HCT116 (cell line): Measurements from ENCODE around the gene TARS1. TPM values are rescaled to one million over a fixed set of nuclear protein-coding genes. Genes with fewer than 3 reads are reported as not detected.
A peak's percentile ranks its signal among the peaks of the same experiment; 100 is the strongest.

Experiments
- ATAC-seq: fragments of 200-7000 bp; cut with Tn5 transposase; 2 replicates; pipeline ENCODE4 v1.9.1; 2020; ENCODE audit warnings: mild to moderate bottlenecking, moderate library complexity
- BruUV-seq: library from RNA; stranded (reverse); fragments of 400-500 nt; replicated peaks from 2 replicates; lab custom pipeline; 2021; lab: Mats Ljungman, UMichigan
- CTCF ChIA-PET: fragments of 300-600 bp; sonication (Branson Sonifier 250); formaldehyde crosslinking; loops from one replicate; lab custom pipeline; 2021; ENCODE audit warnings: antibody characterized with exemption; lab: Charles Lee
- POLR2A ChIA-PET: fragments of 300-600, 350-600 bp; sonication (Branson Sonifier 250); formaldehyde crosslinking; loops from one replicate; lab custom pipeline; 2021; ENCODE audit warnings: antibody characterized with exemption; lab: Charles Lee
- RAD21 ChIA-PET, 2 experiments: fragments of 300-600 bp; sonication (Branson Sonifier 250); formaldehyde crosslinking; loops; one replicate each; lab custom pipeline; 2023; ENCODE audit warnings: low total read pairs in 2 of 2; ENCODE audit not compliant: uncharacterized antibody in 2 of 2, unreplicated experiment in 2 of 2, low non-redundant PET in 1 of 2; lab: Charles Lee
- DNase-seq: peaks from one replicate; pipeline ENCODE4 v3.0.0-alpha.2; 2010; ENCODE audit warnings: low read depth, low spot score
- H2AFZ ChIP-seq: fragments of 200-600 bp; shearing (Covaris generic), sonication (generic); 2 replicates; pipeline ENCODE4 v1.6.1; 2017; ENCODE audit warnings: low read depth, mixed run types, mixed read lengths, antibody characterized with exemption, low read length; ENCODE audit not compliant: poor library complexity, severe bottlenecking
- H3K27ac ChIP-seq: 2 replicates; pipeline ENCODE4 v1.5.1; 2012; ENCODE audit warnings: low read depth, low read length
- H3K27me3 ChIP-seq: fragments of 200-600 bp; sonication (generic); 2 replicates; pipeline ENCODE4 v1.6.1; 2016; ENCODE audit warnings: mixed run types, low read length, mixed read lengths; ENCODE audit not compliant: insufficient read depth
- H3K36me3 ChIP-seq, 2 experiments: fragments of 200-500 bp in 1 of 2; fragments of 200-600 bp in 1 of 2; sonication (Bioruptor generic) in 1 of 2; sonication (generic) in 1 of 2; 2 replicates each; pipeline versions ENCODE4 v1.5.1 to v1.6.1; 2014 to 2016; ENCODE audit warnings: low read length in 2 of 2, inconsistent platforms in 1 of 2, mixed read lengths in 1 of 2, mixed run types in 1 of 2; ENCODE audit not compliant: insufficient read depth in 2 of 2, control insufficient read depth in 1 of 2
- H3K4me1 ChIP-seq, 2 experiments: fragments of 200-600 bp in 1 of 2; sonication (generic) in 1 of 2; 2 replicates each; pipeline versions ENCODE4 v1.5.1 to v1.6.1; 2012 to 2017; ENCODE audit warnings: low read length in 2 of 2, inconsistent platforms in 1 of 2, mild to moderate bottlenecking in 1 of 2, mixed read lengths in 1 of 2, mixed run types in 1 of 2, moderate library complexity in 1 of 2; ENCODE audit not compliant: insufficient read depth in 2 of 2, control insufficient read depth in 1 of 2
- H3K4me2 ChIP-seq: fragments of 200-600 bp; sonication (generic); 2 replicates; pipeline ENCODE4 v1.6.1; 2017; ENCODE audit warnings: mixed run types, low read length, mixed read lengths
- H3K4me3 ChIP-seq, 2 experiments: fragments of 200-600 bp in 1 of 2; sonication (generic) in 1 of 2; replicated peaks in 1 of 2; 2 replicates each; pipeline ENCODE4 v1.5.1; 2011 to 2016; ENCODE audit warnings: low read length in 2 of 2, control low read depth in 1 of 2, low read depth in 1 of 2, mild to moderate bottlenecking in 1 of 2, mixed read lengths in 1 of 2, mixed run types in 1 of 2
- H3K79me2 ChIP-seq: fragments of 200-600 bp; sonication (generic); 2 replicates; pipeline ENCODE4 v1.6.1; 2017; ENCODE audit warnings: mild to moderate bottlenecking, mixed run types, low read length, moderate library complexity, mixed read lengths; ENCODE audit not compliant: insufficient read depth
- H3K9ac ChIP-seq: fragments of 200-600 bp; sonication (generic); 2 replicates; pipeline ENCODE4 v1.6.1; 2016; ENCODE audit warnings: low read length, mixed read lengths
- H3K9me2 ChIP-seq: fragments of 200-600 bp; sonication (generic), shearing (Covaris generic); 2 replicates; pipeline ENCODE4 v1.6.1; 2017; ENCODE audit warnings: mixed run types, mild to moderate bottlenecking, moderate library complexity; ENCODE audit not compliant: insufficient read depth
- H3K9me3 ChIP-seq, 2 experiments: fragments of 200-500 bp in 1 of 2; fragments of 200-600 bp in 1 of 2; sonication (Bioruptor generic) in 1 of 2; sonication (generic) in 1 of 2; 2 replicates each; pipeline ENCODE4 v1.6.1; 2014 to 2017; ENCODE audit warnings: low read length in 2 of 2, mixed read lengths in 2 of 2, inconsistent platforms in 1 of 2, low read depth in 1 of 2, mild to moderate bottlenecking in 1 of 2, mixed run types in 1 of 2, moderate library complexity in 1 of 2; ENCODE audit not compliant: control insufficient read depth in 1 of 2, insufficient read depth in 1 of 2
- H4K20me1 ChIP-seq: fragments of 200-600 bp; sonication (generic), shearing (Covaris generic); 2 replicates; pipeline ENCODE4 v1.6.1; 2017; ENCODE audit warnings: mixed run types, mild to moderate bottlenecking, moderate library complexity; ENCODE audit not compliant: insufficient read depth
- CBX3 ChIP-seq: IDR thresholded peaks from 2 replicates; pipeline ENCODE4 v1.6.1; 2012; ENCODE audit warnings: low read depth
- CEBPB ChIP-seq: IDR thresholded peaks from 2 replicates; pipeline ENCODE4 v1.6.1; 2012; ENCODE audit warnings: low read depth
- CTCF ChIP-seq, 3 experiments: fragments of 200-600 bp in 1 of 3; sonication (generic) in 1 of 3; IDR thresholded peaks in 2 of 3; conservative IDR thresholded peaks in 1 of 3; 2 replicates each; pipeline ENCODE4 v1.5.1; 2012 to 2017; ENCODE audit warnings: low read depth in 2 of 3, low read length in 2 of 3, antibody characterized with exemption in 1 of 3, borderline replicate concordance in 1 of 3, control low read depth in 1 of 3, mild to moderate bottlenecking in 1 of 3, mixed read lengths in 1 of 3, mixed run types in 1 of 3, moderate library complexity in 1 of 3; ENCODE audit not compliant: insufficient read depth in 1 of 3
- EGR1 ChIP-seq: IDR thresholded peaks from 2 replicates; pipeline ENCODE4 v1.6.1; 2012; ENCODE audit warnings: low read depth
- ELF1 ChIP-seq: IDR thresholded peaks from 2 replicates; pipeline ENCODE4 v1.6.1; 2012; ENCODE audit warnings: low read depth, borderline replicate concordance
- EZH2 ChIP-seq: fragments of 200-600 bp; sonication (generic); IDR thresholded peaks from 2 replicates; pipeline ENCODE4 v1.6.1; 2017; ENCODE audit warnings: antibody characterized with exemption, mixed run types
- EZH2phosphoT487 ChIP-seq: fragments of 200-600 bp; IDR thresholded peaks from 2 replicates; pipeline ENCODE4 v1.6.1; 2018; ENCODE audit warnings: antibody characterized with exemption, borderline replicate concordance
- FOSL1 ChIP-seq: IDR thresholded peaks from 2 replicates; pipeline ENCODE4 v1.6.1; 2012; ENCODE audit warnings: low read depth
- JUND ChIP-seq: IDR thresholded peaks from 2 replicates; pipeline ENCODE4 v1.6.1; 2012
- MAX ChIP-seq: IDR thresholded peaks from 2 replicates; pipeline ENCODE4 v1.6.1; 2012
- POLR2A ChIP-seq: IDR thresholded peaks from 2 replicates; pipeline ENCODE4 v1.7.0; 2011; ENCODE audit warnings: borderline replicate concordance; ENCODE audit not compliant: insufficient read depth, insufficient read length; ENCODE audit errors: extremely low read depth
- POLR2AphosphoS5 ChIP-seq: IDR thresholded peaks from 2 replicates; pipeline ENCODE4 v1.6.1; 2011; ENCODE audit warnings: mild to moderate bottlenecking, low read depth, low read length, moderate library complexity
- RAD21 ChIP-seq: IDR thresholded peaks from 2 replicates; pipeline ENCODE4 v1.6.1; 2012; ENCODE audit warnings: low read depth, mild to moderate bottlenecking
- REST ChIP-seq: IDR thresholded peaks from 2 replicates; pipeline ENCODE4 v1.6.1; 2012; ENCODE audit warnings: low read depth
- SP1 ChIP-seq: IDR thresholded peaks from 2 replicates; pipeline ENCODE4 v1.6.1; 2012; ENCODE audit warnings: low read depth
- SRF ChIP-seq: IDR thresholded peaks from 2 replicates; pipeline ENCODE4 v1.6.1; 2012; ENCODE audit warnings: low read depth
- TCF7L2 ChIP-seq: IDR thresholded peaks from 2 replicates; pipeline ENCODE4 v1.7.0; 2011; ENCODE audit warnings: borderline replicate concordance, inconsistent platforms; ENCODE audit not compliant: insufficient read depth, insufficient read length; ENCODE audit errors: extremely low read depth
- ZBTB33 ChIP-seq: IDR thresholded peaks from 2 replicates; pipeline ENCODE4 v1.6.1; 2011; ENCODE audit warnings: mild to moderate bottlenecking, low read length, moderate library complexity; ENCODE audit not compliant: insufficient replicate concordance; ENCODE audit errors: extremely low read depth
- ZFX ChIP-seq: fragments of 450-650 bp; IDR thresholded peaks from 2 replicates; pipeline ENCODE4 v1.6.1; 2017
- ZNF274 ChIP-seq: fragments of 200-500 bp; sonication (Bioruptor generic); IDR thresholded peaks from 2 replicates; pipeline ENCODE4 v1.6.1; 2014; ENCODE audit warnings: mild to moderate bottlenecking, low read depth, low read length, inconsistent platforms
- intact Hi-C: fragments of 100-400 bp; cut with micrococcal nuclease; formaldehyde crosslinking; loops from 2 replicates; pipeline ENCODE4 v1.10.0; 2022
- total RNA-seq: library from RNA; stranded (reverse); gene quantifications from one replicate; pipeline ENCODE4 v1.2.1, GENCODE V29; 2021; ENCODE audit not compliant: unreplicated experiment

TARS1 gene
- total RNA-seq, 1 experiment from 2014 or later, result 291 TPM

GRCh38 chr5:33401482-33402390 lies 39.0 kb upstream of the TARS1 start:
- CTCF ChIA-PET, result no interaction called here
- Histone ChIP-seq H3K79me2 (no peaks in the 10 kb centered on the region), H3K27me3 (no peaks in the 10 kb centered on the region), H3K4me2 (peak overlapping the region; percentile 52), H3K9me2 (no peaks in the 10 kb centered on the region), H3K4me1 (peaks cover 7 to 14% of the 10 kb centered on the region in 2 experiments; a peak in 3 of 4 replicates), H2AFZ (no peak overlapping the region), H3K27ac (no peak overlapping the region), H3K9ac (no peak overlapping the region), H3K9me3 (no peaks in the 10 kb centered on the region), H3K4me3 (no peak overlapping the region), H4K20me1 (no peaks in the 10 kb centered on the region), H3K36me3 (no peaks in the 10 kb centered on the region)
- intact Hi-C loops, result no loop called here
- DNase-seq (peak; percentile 19), ATAC-seq (peak; percentile 80)
- RAD21 ChIA-PET, result no interaction called here
- POLR2A ChIA-PET, result no interaction called here
- no TSS peak for BruUV-seq
- TF ChIP-seq JUND (peak; percentile 49), FOSL1 (peak; percentile 60; the same call in 1 of the 2 replicates), RAD21 (no peak), SP1 (peak; percentile 29; the same call in 1 of the 2 replicates), ZNF274 (no peak), EZH2 (no peak), EGR1 (no peak), EZH2phosphoT487 (no peak), TCF7L2 (no peak), ZBTB33 (no peak), CBX3 (0 out of 2 replicates have a peak, but pooled peaks have one; percentile 14), REST (no peak), ZFX (no peak), SRF (no peak), ELF1 (no peak), POLR2A (no peak), MAX (no peak), CTCF (IDR thresholded peaks at IDR 0.05 in 2 of 3, conservative IDR thresholded peaks at IDR 0.05 in 1 of 3; ENCODE audit: borderline replicate concordance in 1 of 3, insufficient read depth in 1 of 3, low read depth in 2 of 3, low read length in 2 of 3) (no peak), CEBPB (no peak), POLR2AphosphoS5 (no peak)
